GM12891 (cell line): ENCODE data around the gene ENTPD8.

Experiments used
- PAX5 ChIP-seq: IDR thresholded peaks from 2 replicates; pipeline ENCODE4 v1.6.1; 2011; ENCODE audit warnings: low read length, moderate library complexity, mild to moderate bottlenecking; ENCODE audit not compliant: insufficient read depth, severe bottlenecking
- POLR2A ChIP-seq: IDR thresholded peaks from 2 replicates; pipeline ENCODE4 v1.6.1; 2011; ENCODE audit warnings: low read depth, low read length, control low read depth
- POLR2AphosphoS5 ChIP-seq: IDR thresholded peaks from 2 replicates; pipeline ENCODE4 v1.6.1; 2011; ENCODE audit warnings: low read depth, low read length, control low read depth
- SPI1 ChIP-seq: IDR thresholded peaks from 2 replicates; pipeline ENCODE4 v1.6.1; 2011; ENCODE audit warnings: low read depth, low read length, control low read depth
- TAF1 ChIP-seq: IDR thresholded peaks from 2 replicates; pipeline ENCODE4 v1.6.1; 2011; ENCODE audit warnings: low read depth, low read length, control low read depth

DNA sequence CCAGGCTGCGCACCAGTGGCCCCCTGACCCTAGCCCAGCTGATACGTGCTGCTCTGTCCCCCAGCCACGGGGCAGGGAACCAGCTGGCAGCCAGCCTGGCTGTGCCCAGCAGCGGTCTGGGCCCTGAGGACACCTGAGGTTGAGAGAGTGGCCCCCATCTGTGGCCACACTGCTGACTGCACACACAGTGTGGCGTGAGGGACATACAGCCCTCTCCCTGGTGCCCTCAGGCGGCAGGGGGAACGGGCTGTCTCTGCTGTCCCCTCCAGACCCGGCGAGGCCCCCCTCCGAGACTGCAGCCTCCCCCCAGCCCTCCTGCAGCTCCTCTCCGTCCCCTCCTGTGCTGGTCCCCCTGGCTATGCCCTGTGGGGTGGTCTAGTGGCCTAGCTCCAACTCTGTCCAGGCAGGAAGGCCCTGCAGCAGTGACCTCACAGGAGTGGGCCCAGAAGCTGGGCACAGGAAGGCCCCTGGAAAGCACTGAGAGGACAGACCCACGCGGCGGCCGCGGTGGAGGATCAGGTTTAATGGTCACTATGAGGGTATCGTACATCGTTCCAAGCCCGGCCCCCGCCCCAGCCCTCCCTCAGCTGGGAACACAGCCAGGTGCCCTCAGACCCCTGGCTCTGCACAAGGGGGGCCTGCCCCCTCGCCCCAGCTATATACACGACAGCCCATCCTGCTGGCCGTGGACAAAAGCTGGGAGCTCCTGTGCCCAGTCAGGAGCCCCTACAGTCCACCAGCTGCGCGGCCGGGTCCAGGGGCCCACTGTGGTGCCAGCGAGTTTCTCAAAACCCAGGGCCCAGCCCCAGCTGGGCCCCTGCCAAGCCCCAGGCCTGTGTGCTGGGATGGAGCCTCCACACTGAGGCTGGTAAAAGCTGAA lies 6.8 kb upstream of the ENTPD8 start:
- no peak for TF ChIP-seq POLR2A
- TF ChIP-seq POLR2AphosphoS5: no peak
- TF ChIP-seq TAF1: no peak
- TF ChIP-seq SPI1: no peak
- TF ChIP-seq PAX5: no peak
